GM21360 (cell line): Measurements from ENCODE around the gene TNNT1.

ENCODE experiments used
- ATAC-seq: cut with Tn5 transposase; IDR thresholded peaks from one replicate; pipeline ENCODE4 v1.9.1; 2021; ENCODE audit warnings: mild to moderate bottlenecking, moderate library complexity; ENCODE audit not compliant: unreplicated experiment

TNNT1 gene

DNA sequence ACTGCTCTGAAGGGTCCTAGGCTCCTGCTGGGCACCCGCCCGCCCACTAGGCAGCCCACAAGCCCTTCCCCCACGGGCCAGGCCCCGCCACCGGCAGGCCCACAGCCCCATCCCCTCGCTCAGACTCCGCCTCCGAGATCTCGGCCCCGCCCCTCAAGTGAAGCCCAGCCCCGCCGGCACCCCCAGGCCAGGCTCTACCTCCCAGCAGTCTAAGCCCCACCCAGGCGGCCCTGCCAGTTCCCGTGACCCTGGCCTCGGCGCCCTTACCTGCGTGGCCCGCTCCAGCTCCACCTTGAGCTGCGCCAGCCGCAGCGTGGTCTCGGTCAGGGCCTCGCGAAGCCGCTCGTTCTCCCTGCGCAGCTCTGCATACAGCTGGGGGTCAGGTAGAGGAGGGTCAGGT is 57.1 kb downstream of the TNNT1 start:
- ATAC-seq, result no peak

DNA sequence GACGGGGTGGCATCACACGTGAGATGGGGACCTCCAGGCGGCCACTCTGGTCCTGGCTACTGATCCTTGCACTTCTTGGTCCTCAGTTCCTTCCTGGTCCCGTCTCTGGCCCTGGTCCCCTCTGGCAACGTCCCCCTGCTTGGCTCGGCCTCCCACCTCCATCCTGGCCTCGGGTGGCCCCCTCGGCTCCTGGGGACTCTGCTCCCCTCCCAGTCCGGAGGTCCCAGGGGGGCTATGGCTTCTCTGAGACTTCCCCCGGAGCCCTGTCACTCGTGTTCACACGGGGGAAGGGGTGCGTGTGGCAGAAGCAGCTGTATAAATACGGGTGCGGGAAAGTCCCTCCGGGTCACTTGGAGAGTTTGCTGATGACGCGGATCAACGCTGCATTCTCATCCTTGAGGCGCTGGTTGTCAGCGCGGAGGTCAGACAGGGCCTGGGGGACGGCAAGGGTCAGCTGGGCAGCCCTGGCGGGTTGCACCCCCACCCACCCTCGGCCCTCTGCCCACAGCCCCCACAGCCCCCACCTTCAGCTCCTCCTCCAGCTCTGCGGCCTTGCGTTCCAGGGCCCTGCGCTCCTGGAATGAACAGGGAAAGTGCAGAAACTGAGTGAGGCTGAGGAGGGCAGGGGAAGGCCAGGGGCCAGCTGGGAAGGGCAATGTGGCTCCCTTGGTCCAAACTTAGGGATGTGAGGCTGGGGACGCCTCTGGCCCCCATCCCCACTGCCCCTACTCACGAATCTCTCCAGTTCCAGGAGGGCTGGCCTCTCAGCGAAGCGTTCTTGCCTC is 57.7 kb downstream of the TNNT1 start:
- no peak for ATAC-seq

DNA sequence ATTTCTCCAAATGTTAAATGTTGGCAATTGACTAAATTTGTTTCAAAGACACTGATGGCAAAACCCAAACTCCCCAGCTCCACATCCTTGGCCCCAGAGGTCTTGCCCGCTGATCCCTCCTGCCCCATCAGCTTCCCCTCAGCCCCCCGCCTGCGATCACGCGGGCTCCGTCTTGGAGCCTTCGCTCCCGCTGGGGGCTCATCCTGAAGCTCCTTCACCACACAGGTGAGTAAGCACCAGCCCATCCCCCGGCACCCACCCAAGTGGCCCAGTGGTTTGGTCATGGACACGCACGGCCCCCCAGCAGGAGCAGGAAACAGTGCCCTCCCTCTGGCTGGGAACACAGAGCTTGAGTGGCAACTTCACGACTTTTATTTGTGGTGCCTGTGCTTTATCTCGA is 58.4 kb downstream of the TNNT1 start:
- no peak for ATAC-seq

GRCh38 chr19:55089342-55089944 is 59.6 kb downstream of the TNNT1 start:
- no peak for ATAC-seq

DNA sequence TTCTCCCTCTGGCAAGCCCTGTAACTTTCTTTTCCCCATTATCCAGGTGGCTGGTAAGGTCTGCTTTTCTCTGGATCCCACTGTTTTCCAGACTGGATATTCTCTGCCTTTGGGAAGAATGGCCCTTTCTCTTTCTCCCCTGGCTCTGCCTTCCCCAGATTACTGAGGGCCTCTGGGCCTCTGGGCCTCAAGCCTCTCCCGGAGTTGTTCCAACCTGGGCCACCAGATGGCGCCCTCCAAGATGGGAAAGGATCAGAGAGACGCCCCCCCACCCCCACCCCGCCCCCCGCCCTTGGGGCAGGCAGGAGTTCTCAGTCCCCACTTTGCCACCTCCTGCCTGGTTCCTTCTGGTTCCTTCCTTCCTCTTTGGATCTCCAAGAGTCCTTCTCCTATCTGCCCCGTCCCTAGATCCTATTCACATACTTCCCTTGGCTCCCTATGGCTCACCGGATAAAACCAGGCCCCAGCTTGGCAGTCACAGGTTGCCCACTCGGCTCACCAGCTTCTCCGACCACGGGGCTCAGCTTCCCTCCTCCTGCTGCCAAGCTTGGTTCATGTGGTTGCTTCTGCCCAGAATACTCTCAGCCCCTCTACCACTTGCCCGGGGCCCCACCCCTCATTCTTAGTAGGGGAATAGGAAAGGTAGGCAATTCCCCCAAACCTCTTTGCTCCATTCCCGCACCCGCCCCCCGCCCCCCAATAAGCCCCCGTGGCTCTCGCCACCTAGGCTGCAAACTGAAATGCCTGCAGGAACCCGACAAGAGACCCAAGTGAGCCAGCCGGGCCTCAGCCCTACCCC is 60.3 kb downstream of the TNNT1 start:
- ATAC-seq, result no peak

- no peak for ATAC-seq
Observed at GRCh38 chr19:55088021-55088451, 61.0 kb downstream of the TNNT1 start.

DNA sequence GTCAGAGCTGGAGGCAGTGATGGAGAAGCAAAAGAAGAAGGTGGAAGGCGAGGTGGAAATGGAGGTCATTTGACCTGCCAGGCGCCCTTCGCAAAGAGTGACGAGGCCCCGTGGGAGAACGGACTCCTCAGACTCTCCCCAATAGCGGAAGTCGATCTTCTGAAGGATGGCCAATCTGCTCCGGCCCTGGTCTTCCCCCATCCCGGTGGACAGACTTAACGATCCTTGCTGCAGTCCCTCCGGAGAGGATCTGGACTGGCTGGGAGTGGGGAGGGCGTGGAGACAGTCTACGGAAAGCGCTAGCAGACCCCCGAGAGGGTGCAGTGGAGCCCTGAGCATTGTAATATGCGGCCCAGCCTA is 61.5 kb downstream of the TNNT1 start:
- no peak for ATAC-seq

DNA sequence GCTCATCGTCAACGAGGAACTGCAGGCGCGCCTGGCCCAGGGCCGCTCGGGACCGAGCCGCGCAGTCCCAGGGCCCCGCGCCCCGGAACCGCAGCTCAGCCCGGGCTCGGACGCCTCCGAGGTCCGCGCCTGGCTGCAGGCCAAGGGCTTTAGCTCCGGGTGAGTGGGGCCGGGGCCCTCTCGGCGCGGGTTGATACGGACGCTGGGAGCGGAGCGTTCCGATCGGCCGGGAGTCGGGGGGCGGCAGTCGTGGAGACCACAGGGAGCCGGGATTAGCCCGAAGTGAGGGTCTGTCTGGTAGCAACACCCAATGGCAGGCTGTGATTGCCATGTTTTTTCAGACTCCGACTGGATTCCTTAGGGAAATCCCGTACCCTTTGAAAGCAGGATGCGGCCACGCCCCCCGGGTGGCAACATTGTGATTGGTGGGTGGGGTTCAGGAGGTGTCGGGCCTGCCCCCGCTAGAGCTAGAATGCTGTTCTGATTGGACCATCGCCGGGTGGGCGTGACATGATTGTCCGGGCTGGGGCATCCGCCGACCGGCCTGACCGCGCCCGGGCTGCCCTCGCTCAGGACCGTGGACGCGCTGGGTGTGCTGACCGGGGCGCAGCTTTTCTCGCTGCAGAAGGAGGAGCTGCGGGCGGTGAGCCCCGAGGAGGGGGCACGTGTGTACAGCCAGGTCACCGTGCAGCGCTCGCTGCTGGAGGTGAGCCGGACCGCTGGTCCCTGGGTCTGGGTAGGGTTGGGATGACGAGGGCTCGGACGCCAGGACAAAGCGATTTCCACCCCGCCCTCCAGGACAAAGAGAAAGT is 62.1 kb downstream of the TNNT1 start:
- no peak for ATAC-seq

DNA sequence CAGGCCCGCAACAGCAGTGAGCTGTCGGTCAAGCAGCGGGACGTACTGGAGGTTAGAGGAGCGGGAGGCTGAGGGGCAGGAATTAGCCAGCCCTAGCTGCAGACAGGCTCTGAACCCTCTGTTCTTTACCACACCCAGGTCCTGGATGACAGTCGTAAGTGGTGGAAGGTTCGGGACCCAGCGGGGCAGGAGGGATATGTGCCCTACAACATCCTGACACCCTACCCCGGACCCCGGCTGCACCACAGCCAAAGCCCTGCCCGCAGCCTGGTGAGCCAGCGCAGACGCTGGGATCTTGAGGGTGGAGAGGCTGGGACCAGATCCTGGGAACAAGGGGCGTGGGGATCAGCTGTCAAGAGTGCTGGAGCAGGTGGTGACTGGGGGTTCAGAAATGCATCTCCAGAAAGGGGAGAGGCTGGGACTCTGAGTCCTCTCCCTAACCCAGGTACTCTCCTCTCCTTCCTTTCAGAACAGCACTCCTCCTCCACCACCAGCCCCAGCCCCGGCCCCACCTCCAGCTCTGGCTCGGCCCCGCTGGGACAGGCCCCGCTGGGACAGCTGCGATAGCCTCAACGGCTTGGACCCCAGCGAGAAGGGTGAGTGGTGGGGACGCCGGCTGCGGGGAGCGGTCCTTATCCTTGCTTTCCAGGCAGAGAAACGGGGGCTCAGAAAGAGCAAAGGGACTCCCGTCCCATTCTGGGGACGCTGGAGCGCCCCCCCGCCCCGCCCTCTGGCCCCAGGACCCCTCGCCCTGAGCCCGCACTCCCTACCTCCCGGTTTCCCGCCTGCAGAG is 62.9 kb downstream of the TNNT1 start:
- no peak for ATAC-seq

- no peak for ATAC-seq
Observed at GRCh38 chr19:55084416-55084815, 64.6 kb downstream of the TNNT1 start.

DNA sequence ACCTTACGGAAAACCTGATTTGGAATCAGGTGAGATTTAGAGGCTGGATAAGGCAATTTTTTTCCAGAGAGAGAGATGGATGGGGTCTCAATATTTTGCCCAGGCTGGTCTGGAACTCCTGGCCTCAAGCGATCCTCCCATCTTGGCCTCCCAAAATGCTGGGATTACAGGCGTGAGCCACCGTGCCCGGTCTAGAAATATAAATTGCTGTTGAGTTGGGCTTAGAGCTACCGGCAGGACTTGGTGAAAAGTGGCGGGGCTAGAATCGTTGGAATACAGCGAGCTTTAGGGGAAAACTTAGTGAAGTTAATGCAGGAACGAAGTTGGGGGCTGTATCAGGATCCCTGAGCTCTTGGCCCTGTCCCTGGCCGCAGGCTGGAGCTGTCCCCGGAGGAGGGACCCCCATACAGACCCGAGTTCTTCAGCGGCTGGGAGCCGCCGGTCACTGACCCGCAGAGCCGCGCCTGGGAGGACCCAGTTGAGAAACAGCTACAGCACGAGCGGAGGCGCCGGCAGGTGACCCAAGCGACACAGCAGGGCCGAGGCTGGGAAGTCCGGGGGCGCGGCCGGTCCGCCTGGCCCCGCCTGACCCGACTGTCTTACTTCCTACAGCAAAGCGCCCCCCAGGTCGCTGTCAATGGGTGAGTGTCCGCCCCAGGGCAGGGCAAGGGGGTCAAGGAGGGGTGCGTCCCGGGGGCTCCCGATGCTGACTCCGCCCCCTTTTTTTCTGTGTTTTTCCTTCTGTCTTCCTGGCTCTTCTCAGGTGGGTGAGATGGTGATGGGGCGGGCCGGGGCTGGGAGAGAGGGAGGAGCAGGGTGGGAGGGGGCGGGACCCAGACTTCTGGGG is 65.8 kb downstream of the TNNT1 start:
- no peak for ATAC-seq
